ENCODE data around the gene ZNF789. TPM values are rescaled to one million over a fixed set of nuclear protein-coding genes. Genes with fewer than 3 reads are reported as not detected.

Gene ZNF789
- total and polyA plus RNA-seq, 9 of the 15 experiments (the other 6 are each of a cell fraction or from before 2014, with no cell fraction given) = 6.1 to 57.0 (median 24.8) TPM

- no peak for TF ChIP-seq ZNF561 (CRISPR knock-in tag; conservative IDR thresholded peaks at IDR 0.05)
- TF ChIP-seq MGA (IDR thresholded peaks at IDR 0.05) = peak; percentile 54; the same call in 1 of the 2 replicates
- TF ChIP-seq ZMIZ1 (IDR thresholded peaks at IDR 0.05; ENCODE audit: low read depth in 2 of 2, low read length in 2 of 2) = no peak
- TF ChIP-seq PHF21A (IDR thresholded peaks at IDR 0.05; ENCODE audit: borderline replicate concordance, low read depth) = no peak; the same call in none of the 2 replicates
- TF ChIP-seq EWSR1 (IDR thresholded peaks at IDR 0.05; ENCODE audit: borderline replicate concordance, low read depth, partially characterized antibody) = no peak
- TF ChIP-seq RBM25 (IDR thresholded peaks at IDR 0.05; ENCODE audit: low read depth, low read length, severe bottlenecking) = peak; percentile 87
- TF ChIP-seq ZNF778 (CRISPR knock-in tag; IDR thresholded peaks at IDR 0.05) = no peak
- TF ChIP-seq SETDB1 (IDR thresholded peaks at IDR 0.05; ENCODE audit: low read length) = no peak
- no peak for TF ChIP-seq THRA (IDR thresholded peaks at IDR 0.05)
- TF ChIP-seq RFX7 (CRISPR knock-in tag; IDR thresholded peaks at IDR 0.05) = no peak
- no peak for TF ChIP-seq WHSC1 (IDR thresholded peaks at IDR 0.05; ENCODE audit: low read length)
Measured at GRCh38 chr7:99472561-99473314, at the start of gene ZNF789 (continued).

Data from K562 (cell line).